IMR-90 (cell line): Measurements from ENCODE around the gene NEDD1. TPM values are rescaled to one million over a fixed set of nuclear protein-coding genes. Genes with fewer than 3 reads are reported as not detected.

Experiments
- ATAC-seq: fragments of 200-7000 bp; cut with Tn5 transposase; 2 replicates; pipeline ENCODE4 v1.9.1; 2020; ENCODE audit warnings: low read depth, mild to moderate bottlenecking, moderate library complexity
- BruUV-seq: library from RNA; stranded (reverse); fragments of 400-500 nt; replicated peaks from 2 replicates; lab custom pipeline; 2021; lab: Mats Ljungman, UMichigan
- CTCF ChIA-PET: fragments of 300-600 bp; formaldehyde crosslinking; extraction: SDS; loops from one replicate; lab custom pipeline; 2021; ENCODE audit warnings: antibody characterized with exemption; lab: Yijun Ruan, JAX
- POLR2A ChIA-PET: fragments of 300-600 bp; sonication (Branson Sonifier 250); formaldehyde crosslinking; loops from one replicate; lab custom pipeline; 2022; ENCODE audit warnings: antibody characterized with exemption; ENCODE audit not compliant: unreplicated experiment; lab: Charles Lee
- DNase-seq: peaks from one replicate; pipeline ENCODE4 v3.0.0; 2013
- H2AFZ ChIP-seq: replicated peaks from 2 replicates; pipeline ENCODE3; 2013; ENCODE audit warnings: low read length, mild to moderate bottlenecking; ENCODE audit not compliant: poor library complexity
- H2AK5ac ChIP-seq: 2 replicates; pipeline ENCODE4 v1.6.1; 2013; ENCODE audit warnings: low read depth, low read length, inconsistent platforms
- H2AK9ac ChIP-seq: replicated peaks from 2 replicates; pipeline ENCODE3; 2013; ENCODE audit warnings: mild to moderate bottlenecking, low read depth, low read length, moderate library complexity; ENCODE audit not compliant: poor library complexity
- H2BK120ac ChIP-seq: 2 replicates; pipeline ENCODE4 v1.6.1; 2013; ENCODE audit warnings: low read depth, low read length, inconsistent platforms
- H2BK15ac ChIP-seq: 3 replicates; pipeline ENCODE4 v1.6.1; 2013; ENCODE audit warnings: low read depth, low read length, inconsistent platforms
- H2BK20ac ChIP-seq: 2 replicates; pipeline ENCODE4 v1.6.1; 2013; ENCODE audit warnings: low read depth, mild to moderate bottlenecking, inconsistent platforms, low read length, moderate library complexity
- H2BK5ac ChIP-seq: 2 replicates; pipeline ENCODE4 v1.6.1; 2013; ENCODE audit warnings: mild to moderate bottlenecking, low read depth, low read length, inconsistent platforms; ENCODE audit not compliant: poor library complexity, severe bottlenecking
- H3K14ac ChIP-seq: replicated peaks from 2 replicates; pipeline ENCODE4 v1.6.1; 2013; ENCODE audit warnings: low read depth, low read length, inconsistent platforms
- H3K18ac ChIP-seq: 2 replicates; pipeline ENCODE4 v1.6.1; 2013; ENCODE audit warnings: low read depth, low read length, control low read depth
- H3K23ac ChIP-seq: 2 replicates; pipeline ENCODE4 v1.6.1; 2013; ENCODE audit warnings: low read depth, low read length, inconsistent platforms
- H3K27ac ChIP-seq: 2 replicates; pipeline ENCODE4 v1.5.1; 2013; ENCODE audit warnings: mild to moderate bottlenecking, control low read depth, low read length; ENCODE audit not compliant: insufficient read depth
- H3K27me3 ChIP-seq: 2 replicates; pipeline ENCODE4 v1.6.1; 2013; ENCODE audit warnings: low read length; ENCODE audit not compliant: control insufficient read depth, insufficient read depth
- H3K36me3 ChIP-seq: 2 replicates; pipeline ENCODE4 v1.6.1; 2013; ENCODE audit warnings: low read length, mixed read lengths; ENCODE audit not compliant: control insufficient read depth, insufficient read depth
- H3K4ac ChIP-seq: 2 replicates; pipeline ENCODE4 v1.6.1; 2013; ENCODE audit warnings: low read depth, low read length, inconsistent platforms
- H3K4me1 ChIP-seq: 2 replicates; pipeline ENCODE4 v1.6.1; 2013; ENCODE audit warnings: low read length, mixed read lengths; ENCODE audit not compliant: control insufficient read depth, insufficient read depth
- H3K4me2 ChIP-seq: 2 replicates; pipeline ENCODE4 v1.6.1; 2013; ENCODE audit warnings: low read depth, mild to moderate bottlenecking, control low read depth, low read length, moderate library complexity
- H3K4me3 ChIP-seq: 2 replicates; pipeline ENCODE4 v1.5.1; 2013; ENCODE audit warnings: low read depth, mild to moderate bottlenecking, control low read depth, low read length, moderate library complexity; ENCODE audit not compliant: insufficient read depth
- H3K56ac ChIP-seq: 2 replicates; pipeline ENCODE4 v1.6.1; 2013; ENCODE audit warnings: low read length, inconsistent platforms; ENCODE audit not compliant: insufficient read depth; ENCODE audit errors: extremely low read depth
- H3K79me1 ChIP-seq, 2 experiments: 2 replicates each; pipeline ENCODE4 v1.6.1; 2013; ENCODE audit warnings: low read length in 2 of 2, inconsistent platforms in 1 of 2, low read depth in 1 of 2
- H3K9ac ChIP-seq: 2 replicates; pipeline ENCODE4 v1.6.1; 2013; ENCODE audit warnings: low read depth, low read length, control low read depth
- H3K9me1 ChIP-seq: 2 replicates; pipeline ENCODE4 v1.6.1; 2013; ENCODE audit warnings: low read length, inconsistent platforms; ENCODE audit not compliant: insufficient read depth
- H3K9me3 ChIP-seq: 2 replicates; pipeline ENCODE4 v1.6.1; 2013; ENCODE audit warnings: low read length; ENCODE audit not compliant: control insufficient read depth, insufficient read depth
- H4K20me1 ChIP-seq: 2 replicates; pipeline ENCODE4 v1.6.1; 2013; ENCODE audit warnings: low read length, inconsistent platforms; ENCODE audit not compliant: insufficient read depth
- H4K5ac ChIP-seq: 2 replicates; pipeline ENCODE4 v1.6.1; 2013; ENCODE audit warnings: mild to moderate bottlenecking, low read depth, low read length, control low read depth
- H4K8ac ChIP-seq, 2 experiments: 2 replicates each; pipeline ENCODE4 v1.6.1; 2013; ENCODE audit warnings: low read depth in 2 of 2, low read length in 2 of 2, control low read depth in 1 of 2, inconsistent platforms in 1 of 2
- H4K91ac ChIP-seq: 2 replicates; pipeline ENCODE4 v1.6.1; 2013; ENCODE audit warnings: low read depth, low read length, inconsistent platforms; ENCODE audit not compliant: insufficient read depth
- CEBPB ChIP-seq: IDR thresholded peaks from 2 replicates; pipeline ENCODE4 v1.6.1; 2012; ENCODE audit warnings: low read depth, low read length, improper control_type of control experiment
- MAZ ChIP-seq: IDR thresholded peaks from 2 replicates; pipeline ENCODE4 v1.6.1; 2012; ENCODE audit warnings: low read depth, mild to moderate bottlenecking, low read length, improper control_type of control experiment, moderate library complexity, borderline replicate concordance
- RCOR1 ChIP-seq: IDR thresholded peaks from 2 replicates; pipeline ENCODE4 v1.6.1; 2012; ENCODE audit warnings: mild to moderate bottlenecking, low read length, improper control_type of control experiment; ENCODE audit not compliant: insufficient replicate concordance
- USF2 ChIP-seq: fragments of 150-350 bp; IDR thresholded peaks from 2 replicates; pipeline ENCODE4 v1.6.1; 2017; ENCODE audit warnings: mild to moderate bottlenecking, antibody characterized with exemption, low read length, low read depth
- WGBS, 2 experiments: methylation state at CpG; one replicate each; pipeline versions ENCODE4 v1.1.5 to v1.1.7; 2013; ENCODE audit warnings: missing lambda C conversion rate in 2 of 2; ENCODE audit not compliant: insufficient read length in 1 of 2; ENCODE audit errors: extremely low coverage in 2 of 2; 5-methylcytosine and 5-hydroxymethylcytosine counted together
- dilution Hi-C: fragments of 300-500 bp; cut with HindIII; formaldehyde crosslinking; loops from one replicate; pipeline ENCODE4 v1.14.3; 2018; ENCODE audit warnings: low sequenced_read_pairs; ENCODE audit not compliant: unreplicated experiment
- in situ Hi-C: fragments of 300-500 bp; cut with MboI; formaldehyde crosslinking; loops from 3 replicates; pipeline ENCODE4 v1.14.3; 2019; ENCODE audit warnings: low sequenced_read_pairs, inconsistent platforms, mixed read lengths
- intact Hi-C: fragments of 100-400 bp; cut with micrococcal nuclease; formaldehyde crosslinking; loops from 2 replicates; pipeline ENCODE4 v1.10.0; 2022
- polyA plus RNA-seq, 3 experiments: library from polyadenylated mRNA; depleted of rRNA; stranded (reverse); fragments of >200 nt; gene quantifications; 2 replicates each; pipeline ENCODE4 v1.2.3, GENCODE V29; 2012; ENCODE audit warnings: low replicate concordance in 1 of 3
- total RNA-seq: library from RNA; depleted of rRNA; stranded (reverse); fragments of >200 nt; gene quantifications from 2 replicates; pipeline ENCODE4 v1.2.3, GENCODE V29; 2012

NEDD1 gene
- total and polyA plus RNA-seq, 2 of the 4 experiments (the other 2 are of a cell fraction), result 10.0 to 48.0 TPM

- no peak overlapping the region for H3K9ac ChIP-seq
- H4K8ac ChIP-seq, result no peak overlapping the region
- H2AFZ ChIP-seq, result no peak overlapping the region
- no peak overlapping the region for H2BK15ac ChIP-seq
- no peak overlapping the region for H3K56ac ChIP-seq
- H3K36me3 ChIP-seq, result no peaks in the 10 kb centered on the region
- ChIA-PET POLR2A (no interaction called here), CTCF (no interaction called here)
- in situ Hi-C loops (no loop called here), intact Hi-C loops (no loop called here), dilution Hi-C loops (no loop called here)
- no peak overlapping the region for H3K23ac ChIP-seq
- no peak overlapping the region for H4K5ac ChIP-seq
- WGBS, 2 experiments, result no CpG with 5 or more reads among the region's 2 CpGs
- no peaks in the 10 kb centered on the region for H3K27me3 ChIP-seq
- BruUV-seq, result no TSS peak
- DNase-seq, result no peak
- no peak for ATAC-seq
- peaks cover 8% of the 10 kb centered on the region for H3K4me1 ChIP-seq
- H4K20me1 ChIP-seq, result no peaks in the 10 kb centered on the region
- no peaks in the 10 kb centered on the region for H3K9me3 ChIP-seq
- H2AK5ac ChIP-seq, result no peak overlapping the region
- no peak overlapping the region for H2BK20ac ChIP-seq
- no peak overlapping the region for H2BK120ac ChIP-seq
- peaks cover 6% of the 10 kb centered on the region for H3K9me1 ChIP-seq
- H3K14ac ChIP-seq, result no peak overlapping the region
- no peaks in the 10 kb centered on the region for H3K79me1 ChIP-seq
- TF ChIP-seq USF2 (no peak), MAZ (no peak), RCOR1 (no peak), CEBPB (no peak)
- H2BK5ac ChIP-seq, result no peak overlapping the region
- no peak overlapping the region for H4K91ac ChIP-seq
- H3K27ac ChIP-seq, result no peak overlapping the region
- no peak overlapping the region for H3K4me2 ChIP-seq
- no peak overlapping the region for H3K18ac ChIP-seq
- H2AK9ac ChIP-seq, result no peak overlapping the region
- no peak overlapping the region for H3K4ac ChIP-seq
- H3K4me3 ChIP-seq, result no peak overlapping the region
These were observed 32.8 kb upstream of the NEDD1 start for GRCh38 chr12:96874211-96874610.
